HepG2 (cell line): ENCODE measurements around the gene OR11A1. TPM values are rescaled to one million over a fixed set of nuclear protein-coding genes. Genes with fewer than 3 reads are reported as not detected.

Experiments
- ATAC-seq: fragments of 200-7000 bp; cut with Tn5 transposase; 3 replicates; pipeline ENCODE4 v1.9.1; 2020; ENCODE audit warnings: mild to moderate bottlenecking, moderate library complexity
- BruUV-seq: library from RNA; stranded (reverse); fragments of 400-500 nt; replicated peaks from 2 replicates; lab custom pipeline; 2021; lab: Mats Ljungman, UMichigan
- CTCF ChIA-PET: fragments of 300-600 bp; formaldehyde crosslinking; extraction: SDS; loops from one replicate; lab custom pipeline; 2021; ENCODE audit warnings: low total read pairs, inconsistent platforms, low intra/inter-chr PET ratio; lab: Yijun Ruan, JAX
- POLR2A ChIA-PET: fragments of 350-600 bp; sonication (Branson Sonifier 250); formaldehyde crosslinking; loops from one replicate; lab custom pipeline; 2020; ENCODE audit warnings: antibody characterized with exemption, inconsistent platforms; lab: Yijun Ruan, JAX
- DNase-seq: peaks from one replicate; pipeline ENCODE4 v3.0.0-alpha.2; 2015; ENCODE audit warnings: low spot score
- FAIRE-seq: peaks from 3 replicates; lab custom pipeline; 2011; peaks lifted over from hg19 to GRCh38; lab: Jason Lieb, UNC
- H2AFZ ChIP-seq: one replicate; pipeline ENCODE4 v1.6.1; 2011; ENCODE audit warnings: low read length, inconsistent platforms
- H3K27ac ChIP-seq: fragments of 300-600 bp; 3 replicates; pipeline ENCODE4 v1.8.0; 2011; ENCODE audit warnings: mixed run types, mild to moderate bottlenecking, mixed read lengths, low read length, inconsistent platforms; ENCODE audit not compliant: insufficient read depth; ENCODE audit errors: extremely low read length
- H3K27me3 ChIP-seq, 2 experiments: fragments of 200-600 bp in 1 of 2; 2 replicates in 1 of 2; 3 replicates in 1 of 2; pipeline versions ENCODE4 v1.6.0 to v1.8.0; 2011; ENCODE audit warnings: low read length in 2 of 2, mild to moderate bottlenecking in 2 of 2, moderate library complexity in 2 of 2, inconsistent platforms in 1 of 2; ENCODE audit not compliant: insufficient read depth in 2 of 2, control insufficient read depth in 1 of 2
- H3K36me3 ChIP-seq, 2 experiments: fragments of 200-600 bp in 1 of 2; replicated peaks in 1 of 2; 2 replicates in 1 of 2; 3 replicates in 1 of 2; pipeline versions ENCODE4 v1.5.1 to v1.8.0; 2011; ENCODE audit warnings: low read length in 2 of 2, inconsistent platforms in 1 of 2; ENCODE audit not compliant: insufficient read depth in 2 of 2, control insufficient read depth in 1 of 2
- H3K4me1 ChIP-seq: 2 replicates; pipeline ENCODE4 v1.5.1; 2012; ENCODE audit warnings: low read length, inconsistent platforms; ENCODE audit not compliant: insufficient read depth
- H3K4me2 ChIP-seq: 2 replicates; pipeline ENCODE4 v1.6.0; 2011; ENCODE audit warnings: low read depth, low read length, inconsistent platforms
- H3K4me3 ChIP-seq, 3 experiments: fragments of 200-600 bp in 1 of 3; sonication (generic), shearing (Covaris generic) in 1 of 3; replicated peaks in 1 of 3; 2 replicates each; pipeline ENCODE4 v1.5.1; 2011 to 2016; ENCODE audit warnings: low read length in 3 of 3, inconsistent platforms in 2 of 3, low read depth in 2 of 3, mild to moderate bottlenecking in 2 of 3, control low read depth in 1 of 3, mixed read lengths in 1 of 3; ENCODE audit not compliant: insufficient read depth in 1 of 3
- H3K79me2 ChIP-seq: one replicate; pipeline ENCODE4 v1.6.1; 2011; ENCODE audit warnings: low read length, inconsistent platforms; ENCODE audit not compliant: insufficient read depth
- H3K9ac ChIP-seq: 2 replicates; pipeline ENCODE4 v1.6.0; 2011; ENCODE audit warnings: mild to moderate bottlenecking, low read depth, low read length, inconsistent platforms; ENCODE audit not compliant: insufficient read depth
- H3K9me3 ChIP-seq: 2 replicates; pipeline ENCODE4 v1.5.1; 2012; ENCODE audit warnings: mild to moderate bottlenecking, low read length
- H4K20me1 ChIP-seq: 2 replicates; pipeline ENCODE4 v1.6.0; 2011; ENCODE audit warnings: inconsistent platforms, mild to moderate bottlenecking, low read length, moderate library complexity; ENCODE audit not compliant: insufficient read depth
- BHLHE40 ChIP-seq: IDR thresholded peaks from 2 replicates; pipeline ENCODE4 v1.6.1; 2011; ENCODE audit warnings: low read length, improper control_type of control experiment
- CEBPB ChIP-seq: IDR thresholded peaks from 2 replicates; pipeline ENCODE4 v1.6.1; 2011; ENCODE audit warnings: low read depth, low read length, improper control_type of control experiment, borderline replicate concordance
- EP300 ChIP-seq, 3 experiments: sonication (generic) in 1 of 3; formaldehyde crosslinking in 1 of 3; IDR thresholded peaks; 2 replicates each; pipeline versions ENCODE4 v1.5.1 to v1.6.1; 2011 to 2020; ENCODE audit warnings: low read depth in 2 of 3, low read length in 2 of 3, borderline replicate concordance in 1 of 3, improper control_type of control experiment in 1 of 3, mild to moderate bottlenecking in 1 of 3, missing genetic modification reagents in 1 of 3, moderate library complexity in 1 of 3
- GRHL1 ChIP-seq: sonication (generic); formaldehyde crosslinking; conservative IDR thresholded peaks from 2 replicates; pipeline ENCODE4 v1.8.0; 2022; ENCODE audit warnings: missing genetic modification reagents
- ISL2 ChIP-seq: sonication (generic); formaldehyde crosslinking; IDR thresholded peaks from 2 replicates; pipeline ENCODE4 v1.5.0; 2020; ENCODE audit warnings: missing genetic modification reagents
- JUNB ChIP-seq: sonication (generic); formaldehyde crosslinking; IDR thresholded peaks from 2 replicates; pipeline ENCODE4 v1.8.0; 2022; ENCODE audit warnings: missing genetic modification reagents, mild to moderate bottlenecking, borderline replicate concordance
- MTF2 ChIP-seq: sonication (generic); formaldehyde crosslinking; IDR thresholded peaks from 2 replicates; pipeline ENCODE4 v1.5.0; 2020; ENCODE audit warnings: missing genetic modification reagents, borderline replicate concordance
- PREB ChIP-seq: sonication (generic); formaldehyde crosslinking; IDR thresholded peaks from 2 replicates; pipeline ENCODE4 v1.4.0; 2020; ENCODE audit warnings: missing genetic modification reagents
- REPIN1 ChIP-seq: sonication (generic); formaldehyde crosslinking; IDR thresholded peaks from 2 replicates; pipeline ENCODE4 v1.8.0; 2022; ENCODE audit warnings: missing genetic modification reagents, low read depth, mild to moderate bottlenecking, borderline replicate concordance
- SIX4 ChIP-seq: sonication (generic); formaldehyde crosslinking; IDR thresholded peaks from 2 replicates; pipeline ENCODE4 v1.4.0; 2020; ENCODE audit warnings: missing genetic modification reagents
- SP4 ChIP-seq: sonication (generic); formaldehyde crosslinking; IDR thresholded peaks from 2 replicates; pipeline ENCODE4 v1.8.1; 2023; ENCODE audit warnings: mild to moderate bottlenecking, missing genetic modification reagents
- ZNF17 ChIP-seq: sonication (generic); formaldehyde crosslinking; IDR thresholded peaks from 2 replicates; pipeline ENCODE4 v1.5.0; 2020; ENCODE audit warnings: mild to moderate bottlenecking, missing genetic modification reagents
- ZNF768 ChIP-seq: sonication (generic); formaldehyde crosslinking; IDR thresholded peaks from 2 replicates; pipeline ENCODE4 v1.4.0; 2020; ENCODE audit warnings: missing genetic modification reagents
- ZNF781 ChIP-seq: sonication (generic); formaldehyde crosslinking; IDR thresholded peaks from 2 replicates; pipeline ENCODE4 v1.5.1; 2020; ENCODE audit warnings: borderline replicate concordance, mild to moderate bottlenecking, missing genetic modification reagents; ENCODE audit errors: not compliant biosample characterization
- WGBS: methylation state at CpG from one replicate; pipeline ENCODE4 v1.1.6; 2017; ENCODE audit warnings: low lambda C conversion rate; 5-methylcytosine and 5-hydroxymethylcytosine counted together
- in situ Hi-C: cut with HindIII; loops from 2 replicates; pipeline ENCODE4 v1.10.0; 2017; ENCODE audit warnings: low pct_unique_long_range_greater_than_20kb; ENCODE audit not compliant: extremely low pct_ligation_motif_present
- intact Hi-C: fragments of 100-400 bp; cut with micrococcal nuclease; formaldehyde crosslinking; loops from one replicate; pipeline ENCODE4 v1.10.0; 2022; ENCODE audit not compliant: unreplicated experiment
- polyA plus RNA-seq, 8 experiments: library from polyadenylated mRNA; depleted of rRNA in 3 of 8; stranded (reverse) in 7 of 8; unstranded in 1 of 8; fragments of >200 nt; fragmentation: Illumina TruSeq in 4 of 8; extraction: Trizol in 4 of 8; gene quantifications; 2 replicates each; pipeline versions ENCODE4 v1.2.1 to v1.2.3, GENCODE V29; 2011 to 2016; ENCODE audit warnings: low read depth in 4 of 8, missing spikeins in 1 of 8, mixed read lengths in 1 of 8; ENCODE audit not compliant: insufficient read depth in 1 of 8
- total RNA-seq, 5 experiments: library from RNA; depleted of rRNA; stranded (reverse); fragments of >200 nt; fragmentation: Illumina TruSeq; extraction: Trizol; gene quantifications; 2 replicates each; pipeline ENCODE4 v1.2.3, GENCODE V29; 2016; ENCODE audit warnings: low read depth in 1 of 5
- TF ChIP-seq, protein P1 (sequence below): sonication (generic); formaldehyde crosslinking; IDR thresholded peaks from 2 replicates; pipeline ENCODE4 v1.4.0; 2020; ENCODE audit warnings: mild to moderate bottlenecking, missing genetic modification reagents, borderline replicate concordance
- TF ChIP-seq, protein P2 (sequence below): sonication (generic); formaldehyde crosslinking; IDR thresholded peaks from 2 replicates; pipeline ENCODE4 v1.8.1; 2023; ENCODE audit warnings: missing genetic modification reagents, inconsistent platforms, borderline replicate concordance
- TF ChIP-seq, protein P3 (sequence below): sonication (generic); formaldehyde crosslinking; IDR thresholded peaks from 2 replicates; pipeline ENCODE4 v1.5.0; 2020; ENCODE audit warnings: mild to moderate bottlenecking, missing genetic modification reagents, borderline replicate concordance

OR11A1 gene
- total and polyA plus RNA-seq, 2 of the 13 experiments (the other 11 are each of a cell fraction or from before 2014, with no cell fraction given): not detected

GRCh38 chr6:29502597-29502996 is 45.7 kb upstream of the OR11A1 start:
- H3K9ac ChIP-seq: no peak overlapping the region
- H3K9me3 ChIP-seq: no peaks in the 10 kb centered on the region
- H3K27me3 ChIP-seq: no peaks in the 10 kb centered on the region
- no TSS peak for BruUV-seq
- H2AFZ ChIP-seq: no peak overlapping the region
- DNase-seq (no peak), ATAC-seq (no peak), FAIRE-seq (no peak)
- in situ Hi-C loops: no loop called here
- no peaks in the 10 kb centered on the region for H3K79me2 ChIP-seq
- intact Hi-C loops: no loop called here
- H3K27ac ChIP-seq: no peak overlapping the region
- H3K4me1 ChIP-seq: 0 out of 2 replicates have a peak, but pooled peaks cover 4% of the 10 kb centered on the region
- no peaks in the 10 kb centered on the region for H4K20me1 ChIP-seq
- H3K4me3 ChIP-seq: no peak overlapping the region
- ChIA-PET POLR2A (no interaction called here), CTCF (no interaction called here)
- TF ChIP-seq EP300 (IDR thresholded peaks at IDR 0.05; ENCODE audit: low read depth in 2 of 2, low read length in 2 of 2) (no peak), EP300 (CRISPR knock-in tag; IDR thresholded peaks at IDR 0.05; ENCODE audit: borderline replicate concordance) (no peak), ZNF17 (CRISPR knock-in tag) (no peak), ISL2 (CRISPR knock-in tag) (no peak), ZNF768 (CRISPR knock-in tag) (no peak), SP4 (CRISPR knock-in tag) (no peak), CEBPB (no peak), BHLHE40 (no peak), GRHL1 (CRISPR knock-in tag) (no peak), MTF2 (CRISPR knock-in tag) (no peak), PREB (no peak), JUNB (no peak), REPIN1 (CRISPR knock-in tag) (no peak), SIX4 (no peak), ZNF781 (CRISPR knock-in tag) (no peak)
- TF ChIP-seq, protein P1, sequence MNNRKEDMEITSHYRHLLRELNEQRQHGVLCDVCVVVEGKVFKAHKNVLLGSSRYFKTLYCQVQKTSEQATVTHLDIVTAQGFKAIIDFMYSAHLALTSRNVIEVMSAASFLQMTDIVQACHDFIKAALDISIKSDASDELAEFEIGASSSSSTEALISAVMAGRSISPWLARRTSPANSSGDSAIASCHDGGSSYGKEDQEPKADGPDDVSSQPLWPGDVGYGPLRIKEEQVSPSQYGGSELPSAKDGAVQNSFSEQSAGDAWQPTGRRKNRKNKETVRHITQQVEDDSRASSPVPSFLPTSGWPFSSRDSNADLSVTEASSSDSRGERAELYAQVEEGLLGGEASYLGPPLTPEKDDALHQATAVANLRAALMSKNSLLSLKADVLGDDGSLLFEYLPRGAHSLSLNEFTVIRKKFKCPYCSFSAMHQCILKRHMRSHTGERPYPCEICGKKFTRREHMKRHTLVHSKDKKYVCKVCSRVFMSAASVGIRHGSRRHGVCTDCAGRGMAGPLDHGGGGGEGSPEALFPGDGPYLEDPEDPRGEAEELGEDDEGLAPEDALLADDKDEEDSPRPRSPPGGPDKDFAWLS (CRISPR knock-in tag): no peak
- TF ChIP-seq, protein P2, sequence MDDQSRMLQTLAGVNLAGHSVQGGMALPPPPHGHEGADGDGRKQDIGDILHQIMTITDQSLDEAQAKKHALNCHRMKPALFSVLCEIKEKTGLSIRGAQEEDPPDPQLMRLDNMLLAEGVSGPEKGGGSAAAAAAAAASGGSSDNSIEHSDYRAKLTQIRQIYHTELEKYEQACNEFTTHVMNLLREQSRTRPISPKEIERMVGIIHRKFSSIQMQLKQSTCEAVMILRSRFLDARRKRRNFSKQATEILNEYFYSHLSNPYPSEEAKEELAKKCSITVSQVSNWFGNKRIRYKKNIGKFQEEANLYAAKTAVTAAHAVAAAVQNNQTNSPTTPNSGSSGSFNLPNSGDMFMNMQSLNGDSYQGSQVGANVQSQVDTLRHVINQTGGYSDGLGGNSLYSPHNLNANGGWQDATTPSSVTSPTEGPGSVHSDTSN (CRISPR knock-in tag): no peak
- TF ChIP-seq, protein P3, sequence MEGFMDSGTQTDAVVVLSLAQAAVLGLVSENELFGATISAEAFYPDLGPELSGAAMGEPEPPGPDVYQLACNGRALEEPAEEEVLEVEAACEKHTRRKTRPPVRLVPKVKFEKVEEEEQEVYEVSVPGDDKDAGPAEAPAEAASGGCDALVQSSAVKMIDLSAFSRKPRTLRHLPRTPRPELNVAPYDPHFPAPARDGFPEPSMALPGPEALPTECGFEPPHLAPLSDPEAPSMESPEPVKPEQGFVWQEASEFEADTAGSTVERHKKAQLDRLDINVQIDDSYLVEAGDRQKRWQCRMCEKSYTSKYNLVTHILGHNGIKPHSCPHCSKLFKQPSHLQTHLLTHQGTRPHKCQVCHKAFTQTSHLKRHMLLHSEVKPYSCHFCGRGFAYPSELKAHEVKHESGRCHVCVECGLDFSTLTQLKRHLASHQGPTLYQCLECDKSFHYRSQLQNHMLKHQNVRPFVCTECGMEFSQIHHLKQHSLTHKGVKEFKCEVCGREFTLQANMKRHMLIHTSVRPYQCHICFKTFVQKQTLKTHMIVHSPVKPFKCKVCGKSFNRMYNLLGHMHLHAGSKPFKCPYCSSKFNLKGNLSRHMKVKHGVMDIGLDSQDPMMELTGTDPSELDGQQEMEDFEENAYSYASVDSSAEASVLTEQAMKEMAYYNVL (CRISPR knock-in tag): no peak
- H3K4me2 ChIP-seq: no peak overlapping the region
- 68% methylated on average over 5 of the region's 5 CpGs for WGBS
- no peaks in the 10 kb centered on the region for H3K36me3 ChIP-seq
